ENCODE data around the gene SRGAP3.

Gene SRGAP3

GRCh38 chr3:9198899-9199335, 50.5 kb downstream of the SRGAP3 start:
- no peak for FAIRE-seq

- no peak for FAIRE-seq
These were observed 51.2 kb downstream of the SRGAP3 start for GRCh38 chr3:9198261-9198660.

- FAIRE-seq: no peak
These were observed 53.4 kb downstream of the SRGAP3 start for GRCh38 chr3:9196020-9196419.

GRCh38 chr3:9195390-9195789, 54.1 kb downstream of the SRGAP3 start:
- FAIRE-seq: no peak

GRCh38 chr3:9194509-9195184, 54.8 kb downstream of the SRGAP3 start:
- FAIRE-seq: no peak

- no peak for FAIRE-seq
These were observed 55.7 kb downstream of the SRGAP3 start for GRCh38 chr3:9193633-9194195.

GRCh38 chr3:9193211-9193610, 56.2 kb downstream of the SRGAP3 start:
- FAIRE-seq: no peak

GRCh38 chr3:9192248-9193025, 57.0 kb downstream of the SRGAP3 start:
- no peak for FAIRE-seq

- no peak for FAIRE-seq
These were observed 59.2 kb downstream of the SRGAP3 start for GRCh38 chr3:9190276-9190675.

GRCh38 chr3:9188583-9188982, 60.9 kb downstream of the SRGAP3 start:
- FAIRE-seq: no peak

GRCh38 chr3:9185701-9186100, 63.7 kb downstream of the SRGAP3 start:
- no peak for FAIRE-seq

- no peak for FAIRE-seq
These were observed 64.4 kb downstream of the SRGAP3 start for GRCh38 chr3:9185046-9185445.

GRCh38 chr3:9184461-9184835, 65.0 kb downstream of the SRGAP3 start:
- FAIRE-seq: no peak

- FAIRE-seq: no peak
These were observed 65.5 kb downstream of the SRGAP3 start for GRCh38 chr3:9183811-9184460.

GRCh38 chr3:9183011-9183410, 66.4 kb downstream of the SRGAP3 start:
- FAIRE-seq: no peak

GRCh38 chr3:9180764-9181117, 68.7 kb downstream of the SRGAP3 start:
- FAIRE-seq: no peak

GRCh38 chr3:9179826-9180763, 69.4 kb downstream of the SRGAP3 start:
- FAIRE-seq: no peak

- no peak for FAIRE-seq
These were observed 70.7 kb downstream of the SRGAP3 start for GRCh38 chr3:9178697-9179096.

- no peak for FAIRE-seq
These were observed 74.0 kb downstream of the SRGAP3 start for GRCh38 chr3:9175421-9175820.

- FAIRE-seq: no peak
These were observed 76.0 kb downstream of the SRGAP3 start for GRCh38 chr3:9173445-9173844.

- no peak for FAIRE-seq
These were observed 76.6 kb downstream of the SRGAP3 start for GRCh38 chr3:9172851-9173321.

- no peak for FAIRE-seq
These were observed 78.6 kb downstream of the SRGAP3 start for GRCh38 chr3:9170851-9171160.

Data from A204.1 (cell line).